H1 (cell line): ENCODE data around the gene RPS6KA5. TPM values are rescaled to one million over a fixed set of nuclear protein-coding genes. Genes with fewer than 3 reads are reported as not detected.

Experiments used
- CTCF ChIA-PET: fragments of 300-600 bp; sonication (Branson Sonifier 250); formaldehyde crosslinking; loops from one replicate; lab custom pipeline; 2021; ENCODE audit not compliant: partially characterized antibody; lab: Charles Lee
- POLR2A ChIA-PET: fragments of 300-600 bp; sonication (Branson Sonifier 250); formaldehyde crosslinking; loops from one replicate; lab custom pipeline; 2021; ENCODE audit warnings: inconsistent platforms; ENCODE audit not compliant: partially characterized antibody; lab: Charles Lee
- DNase-seq, 2 experiments: peaks; one replicate each; pipeline versions ENCODE4 v3.0.0 to v3.0.0-alpha.2; 2010 to 2022; ENCODE audit warnings: low spot score in 2 of 2, low read depth in 1 of 2, mixed read lengths in 1 of 2
- FAIRE-seq: peaks from 2 replicates; lab custom pipeline; 2011; peaks lifted over from hg19 to GRCh38; lab: Jason Lieb, UNC
- H2AFZ ChIP-seq: 2 replicates; pipeline ENCODE4 v1.8.1; 2012; ENCODE audit warnings: low read length, inconsistent platforms
- H2AK5ac ChIP-seq: 2 replicates; pipeline ENCODE4 v1.6.1; 2013; ENCODE audit warnings: low read depth, low read length
- H2BK120ac ChIP-seq: replicated peaks from 2 replicates; pipeline ENCODE3; 2013; ENCODE audit warnings: low read depth, low read length, inconsistent platforms
- H2BK12ac ChIP-seq: 2 replicates; pipeline ENCODE4 v1.6.1; 2013; ENCODE audit warnings: low read depth, low read length
- H2BK15ac ChIP-seq: 2 replicates; pipeline ENCODE4 v1.6.1; 2013; ENCODE audit warnings: low read length
- H2BK20ac ChIP-seq: 2 replicates; pipeline ENCODE4 v1.6.1; 2013; ENCODE audit warnings: low read length
- H2BK5ac ChIP-seq: 2 replicates; pipeline ENCODE4 v1.6.1; 2013; ENCODE audit warnings: low read depth, low read length
- H3K14ac ChIP-seq: 2 replicates; pipeline ENCODE4 v1.6.1; 2013; ENCODE audit warnings: inconsistent platforms; ENCODE audit not compliant: insufficient read length
- H3K18ac ChIP-seq: 2 replicates; pipeline ENCODE4 v1.6.1; 2013; ENCODE audit warnings: low read length; ENCODE audit errors: extremely low read depth
- H3K23ac ChIP-seq: 2 replicates; pipeline ENCODE4 v1.6.1; 2013; ENCODE audit warnings: inconsistent platforms; ENCODE audit not compliant: insufficient read length
- H3K23me2 ChIP-seq: 2 replicates; pipeline ENCODE4 v1.6.1; 2013; ENCODE audit warnings: low read depth, low read length
- H3K27ac ChIP-seq: 2 replicates; pipeline ENCODE4 v1.6.1; 2011; ENCODE audit warnings: low read depth, low read length, inconsistent platforms
- H3K27me3 ChIP-seq, 4 experiments: replicated peaks in 1 of 4; 1 replicate in 1 of 4; 2 replicates in 3 of 4; pipeline versions ENCODE4 v1.6.1 to v1.8.1; 2011 to 2013; ENCODE audit warnings: low read length in 3 of 4, mild to moderate bottlenecking in 3 of 4, inconsistent platforms in 2 of 4, mixed read lengths in 2 of 4, moderate library complexity in 1 of 4; ENCODE audit not compliant: control insufficient read depth in 3 of 4, insufficient read depth in 3 of 4; ENCODE audit errors: extremely low read depth in 1 of 4
- H3K36me3 ChIP-seq, 4 experiments: 2 replicates each; pipeline versions ENCODE4 v1.6.1 to v1.8.1; 2011 to 2013; ENCODE audit warnings: mild to moderate bottlenecking in 4 of 4, low read length in 3 of 4, moderate library complexity in 2 of 4, control low read depth in 1 of 4, inconsistent platforms in 1 of 4; ENCODE audit not compliant: insufficient read depth in 4 of 4, control insufficient read depth in 2 of 4
- H3K4ac ChIP-seq: replicated peaks from 2 replicates; pipeline ENCODE3; 2013; ENCODE audit warnings: low read length, low read depth, mixed read lengths, inconsistent platforms; ENCODE audit not compliant: insufficient read length
- H3K4me1 ChIP-seq, 4 experiments: replicated peaks in 1 of 4; 1 replicate in 1 of 4; 2 replicates in 3 of 4; pipeline versions ENCODE4 v1.6.1 to v1.8.1; 2011 to 2013; ENCODE audit warnings: low read length in 3 of 4, inconsistent platforms in 2 of 4, mixed read lengths in 1 of 4; ENCODE audit not compliant: insufficient read depth in 4 of 4, control insufficient read depth in 3 of 4
- H3K4me2 ChIP-seq, 2 experiments: 2 replicates each; pipeline versions ENCODE4 v1.6.1 to v1.8.1; 2011 to 2013; ENCODE audit warnings: low read depth in 2 of 2, low read length in 2 of 2, control low read depth in 1 of 2, inconsistent platforms in 1 of 2, mild to moderate bottlenecking in 1 of 2; ENCODE audit not compliant: insufficient read depth in 1 of 2
- H3K4me3 ChIP-seq, 4 experiments: fragments of 200-600, 300-600 bp in 1 of 4; sonication (generic), shearing (Covaris generic), sonication (Bioruptor Twin) in 1 of 4; 2 replicates each; pipeline versions ENCODE4 v1.5.1 to v1.8.1; 2011 to 2016; ENCODE audit warnings: low read length in 4 of 4, low read depth in 3 of 4, control low read depth in 2 of 4, inconsistent platforms in 2 of 4, mild to moderate bottlenecking in 2 of 4, mixed read lengths in 1 of 4, moderate library complexity in 1 of 4; ENCODE audit not compliant: insufficient read depth in 2 of 4; ENCODE audit errors: extremely low read depth in 1 of 4
- H3K56ac ChIP-seq: replicated peaks from 2 replicates; pipeline ENCODE3; 2013; ENCODE audit warnings: low read depth, mild to moderate bottlenecking, mixed read lengths, low read length, inconsistent platforms; ENCODE audit not compliant: insufficient read length
- H3K79me1 ChIP-seq: 2 replicates; pipeline ENCODE4 v1.6.1; 2013; ENCODE audit warnings: low read depth, low read length, control low read depth
- H3K79me2 ChIP-seq, 2 experiments: 2 replicates each; pipeline versions ENCODE4 v1.6.1 to v1.8.1; 2012 to 2013; ENCODE audit warnings: low read length in 2 of 2, mild to moderate bottlenecking in 2 of 2, inconsistent platforms in 1 of 2; ENCODE audit not compliant: insufficient read depth in 2 of 2, control insufficient read depth in 1 of 2
- H3K9ac ChIP-seq, 4 experiments: replicated peaks in 1 of 4; 1 replicate in 1 of 4; 2 replicates in 3 of 4; pipeline versions ENCODE4 v1.6.1 to v1.8.1; 2011 to 2013; ENCODE audit warnings: low read depth in 3 of 4, low read length in 3 of 4, control low read depth in 2 of 4, mild to moderate bottlenecking in 2 of 4, moderate library complexity in 2 of 4, inconsistent platforms in 1 of 4; ENCODE audit errors: extremely low read depth in 1 of 4
- H3K9me3 ChIP-seq, 2 experiments: 2 replicates each; pipeline versions ENCODE4 v1.6.1 to v1.8.1; 2012 to 2013; ENCODE audit warnings: mild to moderate bottlenecking in 2 of 2, moderate library complexity in 2 of 2, control low read depth in 1 of 2, inconsistent platforms in 1 of 2, low read depth in 1 of 2, low read length in 1 of 2, mixed read lengths in 1 of 2; ENCODE audit not compliant: insufficient read depth in 2 of 2
- H4K20me1 ChIP-seq, 2 experiments: replicated peaks in 1 of 2; 2 replicates each; pipeline versions ENCODE3 to v1.8.1; 2011 to 2013; ENCODE audit warnings: inconsistent platforms in 2 of 2, low read length in 2 of 2, mild to moderate bottlenecking in 1 of 2; ENCODE audit not compliant: insufficient read depth in 2 of 2, control insufficient read depth in 1 of 2
- H4K5ac ChIP-seq: 2 replicates; pipeline ENCODE4 v1.6.1; 2013; ENCODE audit warnings: low read length, low read depth, mixed read lengths, inconsistent platforms; ENCODE audit not compliant: insufficient read length
- H4K8ac ChIP-seq: 2 replicates; pipeline ENCODE4 v1.8.0; 2013; ENCODE audit warnings: mild to moderate bottlenecking, moderate library complexity, low read length, inconsistent platforms; ENCODE audit not compliant: insufficient read depth; ENCODE audit errors: extremely low read depth
- H4K91ac ChIP-seq: replicated peaks from 2 replicates; pipeline ENCODE3; 2013; ENCODE audit warnings: low read length, mixed read lengths, inconsistent platforms; ENCODE audit not compliant: insufficient read length
- BCL11A ChIP-seq, 2 experiments: IDR thresholded peaks; one replicate each; pipeline ENCODE4 v1.6.1; 2011; ENCODE audit warnings: low read depth in 2 of 2, low read length in 2 of 2, mild to moderate bottlenecking in 2 of 2
- TBP ChIP-seq: IDR thresholded peaks from 2 replicates; pipeline ENCODE4 v1.6.1; 2011; ENCODE audit warnings: low read depth, low read length, improper control_type of control experiment
- polyA plus RNA-seq, 7 experiments: library from polyadenylated mRNA; depleted of rRNA in 3 of 7; stranded (reverse) in 5 of 7; unstranded in 2 of 7; fragments of >200 nt in 5 of 7; fragments of 200-250 nt in 2 of 7; gene quantifications; 1 replicate in 5 of 7; 2 replicates in 1 of 7; 4 replicates in 1 of 7; pipeline versions ENCODE4 v1.2.1 to v1.2.3, GENCODE V29; 2011 to 2013; ENCODE audit warnings: missing spikeins in 2 of 7, mixed read lengths in 2 of 7
- total RNA-seq: library from RNA; stranded (reverse); fragmentation: NEBNext Ultra II Directional; extraction: Animal tissue kit (Norgen Biotek cat#: 25700); gene quantifications from 2 replicates; pipeline ENCODE4 v1.2.1, GENCODE V29; 2021

Gene RPS6KA5
- total and polyA plus RNA-seq, 2 of the 8 experiments (the other 6 are each of a cell fraction or from before 2014, with no cell fraction given), result 0.85 to 3.1 TPM

GRCh38 chr14:90956273-90956672, 104.2 kb downstream of the RPS6KA5 start:
- no peak for DNase-seq
- H3K56ac ChIP-seq, result no peak overlapping the region
- H3K18ac ChIP-seq, result no peak overlapping the region
- H3K9me3 ChIP-seq, result 0 out of 4 replicates have a peak, but pooled peaks cover 0 to 5% of the 10 kb centered on the region in 2 experiments
- POLR2A ChIA-PET, result no interaction called here
- no peak overlapping the region for H3K4me3 ChIP-seq
- H3K27ac ChIP-seq, result no peak overlapping the region
- H4K5ac ChIP-seq, result no peak overlapping the region
- no peak overlapping the region for H4K91ac ChIP-seq
- H3K9ac ChIP-seq, result no peak overlapping the region
- H3K14ac ChIP-seq, result no peak overlapping the region
- H2AK5ac ChIP-seq, result no peak overlapping the region
- no peaks in the 10 kb centered on the region for H3K23me2 ChIP-seq
- no peak overlapping the region for H2BK120ac ChIP-seq
- no peak overlapping the region for H3K23ac ChIP-seq
- H3K27me3 ChIP-seq, result no peaks in the 10 kb centered on the region
- H3K36me3 ChIP-seq, result no peaks in the 10 kb centered on the region
- H3K4me2 ChIP-seq, result no peak overlapping the region
- no peaks in the 10 kb centered on the region for H3K4me1 ChIP-seq
- H4K20me1 ChIP-seq, result no peaks in the 10 kb centered on the region
- no peak overlapping the region for H3K4ac ChIP-seq
- no peak overlapping the region for H2BK20ac ChIP-seq
- no peak overlapping the region for H2BK5ac ChIP-seq
- no peak overlapping the region for H2BK15ac ChIP-seq
- TF ChIP-seq TBP, result no peak
- TF ChIP-seq BCL11A (IDR thresholded peaks at IDR 0.05; ENCODE audit: low read depth in 2 of 2, low read length in 2 of 2), result no peak
- TF ChIP-seq, all 59 proteins: peak for 0
- no peak overlapping the region for H2AFZ ChIP-seq
- H3K79me2 ChIP-seq, result no peaks in the 10 kb centered on the region
- H2BK12ac ChIP-seq, result no peak overlapping the region
- FAIRE-seq, result no peak
- CTCF ChIA-PET, result no interaction called here
- H3K79me1 ChIP-seq, result no peaks in the 10 kb centered on the region
- no peak overlapping the region for H4K8ac ChIP-seq
